Suprapubic skin (tissue), 3 donors: ENCODE data around the gene MYZAP.

Experiments used
- CTCF ChIP-seq, 2 donors: fragments of 200-600 bp in 1 of 2; fragments of 450-650 bp in 1 of 2; sonication (generic) in 1 of 2; IDR thresholded peaks; one replicate each; pipeline ENCODE4 v1.5.1; 2016 to 2019; ENCODE audit warnings: antibody characterized with exemption in 2 of 2, mild to moderate bottlenecking in 1 of 2, moderate library complexity in 1 of 2
- EP300 ChIP-seq: sonication (generic); formaldehyde crosslinking; IDR thresholded peaks from one replicate; pipeline ENCODE4 v1.6.1; 2017; ENCODE audit warnings: antibody characterized with exemption
- POLR2A ChIP-seq, 2 donors: fragments of 450-650 bp; IDR thresholded peaks; one replicate each; pipeline ENCODE4 v1.6.1; 2017; ENCODE audit warnings: antibody characterized with exemption in 2 of 2, mild to moderate bottlenecking in 2 of 2, moderate library complexity in 2 of 2

- TF ChIP-seq CTCF (IDR thresholded peaks at IDR 0.05), result no peak
- no peak for TF ChIP-seq POLR2A (IDR thresholded peaks at IDR 0.05)
- no peak for TF ChIP-seq EP300
These were observed 56.1 kb downstream of the MYZAP start for GRCh38 chr15:57647791-57648130.
